GM23338 (cell line): ENCODE data around the gene IDE.

Experiments
- CREB1 ChIP-seq: fragments of 250-450 bp; sonication (Bioruptor Pico); IDR thresholded peaks from 2 replicates; pipeline ENCODE4 v1.5.0; 2020; ENCODE audit warnings: low read depth, mild to moderate bottlenecking, moderate library complexity
- EZH2 ChIP-seq: fragments of 200-600 bp; sonication (generic); IDR thresholded peaks from one replicate; pipeline ENCODE4 v1.8.0; 2017; ENCODE audit warnings: antibody characterized with exemption, mild to moderate bottlenecking, low read depth; ENCODE audit not compliant: unreplicated experiment
- EZH2phosphoT487 ChIP-seq: fragments of 200-600 bp; sonication (generic); IDR thresholded peaks from one replicate; pipeline ENCODE4 v1.8.1; 2018; ENCODE audit warnings: antibody characterized with exemption; ENCODE audit not compliant: unreplicated experiment
- POLR2AphosphoS5 ChIP-seq: IDR thresholded peaks from 2 replicates; pipeline ENCODE4 v1.6.1; 2016; ENCODE audit warnings: antibody characterized with exemption, low read depth
- ZNF114 ChIP-seq: fragments of 250-450 bp; sonication (Bioruptor Pico); IDR thresholded peaks from 2 replicates; pipeline ENCODE4 v1.5.0; 2020; ENCODE audit warnings: mild to moderate bottlenecking, moderate library complexity
- TF ChIP-seq, protein P1 (sequence below), 2 experiments: fragments of 200-600 bp in 1 of 2; sonication (generic) in 1 of 2; conservative IDR thresholded peaks; 2 replicates each; pipeline versions ENCODE4 v1.5.1 to v1.6.1; 2016 to 2017; ENCODE audit warnings: antibody characterized with exemption in 2 of 2, low read depth in 2 of 2, mild to moderate bottlenecking in 2 of 2, moderate library complexity in 1 of 2

DNA sequence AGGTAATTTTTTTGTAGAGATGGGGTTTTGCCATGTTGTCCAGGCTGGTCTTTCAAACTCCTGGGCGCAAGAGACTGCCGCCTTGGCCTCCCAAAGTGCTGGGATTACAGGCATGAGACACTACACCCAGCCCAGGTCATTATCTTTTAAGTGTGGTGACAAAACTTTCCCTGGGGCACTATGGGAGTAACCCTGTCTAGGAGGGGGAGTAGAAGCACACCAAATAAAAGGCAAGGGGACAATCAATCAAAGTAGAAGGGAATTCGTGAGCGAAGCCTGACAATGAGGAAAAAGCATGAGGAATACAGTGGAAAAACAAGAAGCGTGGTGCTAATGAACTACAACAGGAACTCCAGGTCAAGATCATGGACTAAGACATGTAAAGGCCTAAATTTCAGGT, 31.4 kb downstream of the IDE start:
- TF ChIP-seq, protein P1, sequence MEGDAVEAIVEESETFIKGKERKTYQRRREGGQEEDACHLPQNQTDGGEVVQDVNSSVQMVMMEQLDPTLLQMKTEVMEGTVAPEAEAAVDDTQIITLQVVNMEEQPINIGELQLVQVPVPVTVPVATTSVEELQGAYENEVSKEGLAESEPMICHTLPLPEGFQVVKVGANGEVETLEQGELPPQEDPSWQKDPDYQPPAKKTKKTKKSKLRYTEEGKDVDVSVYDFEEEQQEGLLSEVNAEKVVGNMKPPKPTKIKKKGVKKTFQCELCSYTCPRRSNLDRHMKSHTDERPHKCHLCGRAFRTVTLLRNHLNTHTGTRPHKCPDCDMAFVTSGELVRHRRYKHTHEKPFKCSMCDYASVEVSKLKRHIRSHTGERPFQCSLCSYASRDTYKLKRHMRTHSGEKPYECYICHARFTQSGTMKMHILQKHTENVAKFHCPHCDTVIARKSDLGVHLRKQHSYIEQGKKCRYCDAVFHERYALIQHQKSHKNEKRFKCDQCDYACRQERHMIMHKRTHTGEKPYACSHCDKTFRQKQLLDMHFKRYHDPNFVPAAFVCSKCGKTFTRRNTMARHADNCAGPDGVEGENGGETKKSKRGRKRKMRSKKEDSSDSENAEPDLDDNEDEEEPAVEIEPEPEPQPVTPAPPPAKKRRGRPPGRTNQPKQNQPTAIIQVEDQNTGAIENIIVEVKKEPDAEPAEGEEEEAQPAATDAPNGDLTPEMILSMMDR (conservative IDR thresholded peaks at IDR 0.05; ENCODE audit: low read depth in 2 of 2) = no peak
- TF ChIP-seq CREB1 (CRISPR knock-in tag) (no peak), EZH2 (no peak), EZH2phosphoT487 (no peak), POLR2AphosphoS5 (no peak), ZNF114 (no peak)
